GM18511 (cell line): ENCODE data around the gene TF.
"Not testable (repeated sequence)": the region's sequence is repeated elsewhere in the genome, so short reads cannot be mapped to it uniquely, and the experiment has no call there.

Experiments used
- ATAC-seq: cut with Tn5 transposase; IDR thresholded peaks from one replicate; pipeline ENCODE4 v1.9.1; 2021; ENCODE audit warnings: mild to moderate bottlenecking, moderate library complexity; ENCODE audit not compliant: unreplicated experiment

TF gene

DNA sequence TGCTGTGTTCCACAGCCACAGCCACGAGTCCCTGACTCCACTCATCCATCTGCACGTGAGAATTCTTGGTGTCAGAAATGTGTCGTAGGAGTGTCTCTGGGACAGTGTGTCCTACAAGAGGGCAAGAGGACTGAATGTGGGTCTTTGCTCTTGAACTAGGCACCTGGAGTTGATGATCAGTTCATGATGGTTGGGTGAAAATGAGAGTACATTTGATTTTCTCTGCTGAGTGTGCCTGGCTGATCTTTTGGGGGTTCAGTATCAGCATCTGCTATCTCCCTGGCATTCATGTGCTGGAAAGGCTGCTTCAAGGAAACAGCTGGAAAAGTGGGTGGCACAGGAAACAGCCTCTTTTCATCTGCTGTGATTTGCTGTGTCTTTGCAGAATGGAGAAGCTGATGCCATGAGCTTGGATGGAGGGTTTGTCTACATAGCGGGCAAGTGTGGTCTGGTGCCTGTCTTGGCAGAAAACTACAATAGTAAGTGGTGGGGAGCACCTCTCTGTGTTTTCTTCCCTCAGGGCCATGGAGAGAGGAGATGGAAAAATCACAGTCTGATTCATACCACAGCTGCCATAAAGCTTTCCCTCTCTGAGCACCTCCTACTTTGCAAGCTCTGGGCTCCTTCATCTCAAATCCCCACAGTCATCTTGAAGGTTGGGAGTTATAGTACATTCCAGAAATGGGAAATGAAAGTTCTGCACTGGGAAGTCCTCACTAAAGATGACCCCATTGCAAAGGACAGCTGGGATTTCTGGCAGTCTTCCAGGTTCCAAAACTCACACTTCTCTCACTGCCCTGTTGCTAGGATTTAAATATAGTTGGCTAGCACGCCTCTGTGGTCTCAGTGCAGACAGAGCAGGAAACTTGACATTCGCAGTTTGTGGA lies 17.8 kb downstream of the TF start:
- no peak for ATAC-seq

GRCh38 chr3:133765256-133765655 lies 19.1 kb downstream of the TF start:
- ATAC-seq, result no peak

DNA sequence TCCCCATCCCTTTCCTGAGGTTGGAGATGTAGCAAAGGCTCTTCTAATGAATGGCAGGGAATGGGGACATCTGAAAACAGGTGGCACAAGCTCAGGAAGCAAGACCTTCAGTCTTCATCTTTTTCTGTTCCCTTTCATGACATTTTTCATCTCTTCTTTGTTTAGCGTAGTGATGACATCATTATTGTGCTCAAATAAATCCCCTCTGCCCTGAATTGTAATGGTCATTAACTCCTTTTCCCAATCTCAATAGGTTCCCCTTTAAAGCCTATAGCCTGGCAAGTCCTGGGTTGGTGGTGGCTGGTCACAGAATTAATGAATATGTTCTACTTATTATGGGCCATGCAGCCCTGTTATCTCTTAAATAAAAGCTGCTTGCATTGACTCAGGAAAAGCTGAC lies 21.4 kb downstream of the TF start:
- ATAC-seq, result no peak

GRCh38 chr3:133769536-133769935 lies 23.3 kb downstream of the TF start:
- no peak for ATAC-seq

DNA sequence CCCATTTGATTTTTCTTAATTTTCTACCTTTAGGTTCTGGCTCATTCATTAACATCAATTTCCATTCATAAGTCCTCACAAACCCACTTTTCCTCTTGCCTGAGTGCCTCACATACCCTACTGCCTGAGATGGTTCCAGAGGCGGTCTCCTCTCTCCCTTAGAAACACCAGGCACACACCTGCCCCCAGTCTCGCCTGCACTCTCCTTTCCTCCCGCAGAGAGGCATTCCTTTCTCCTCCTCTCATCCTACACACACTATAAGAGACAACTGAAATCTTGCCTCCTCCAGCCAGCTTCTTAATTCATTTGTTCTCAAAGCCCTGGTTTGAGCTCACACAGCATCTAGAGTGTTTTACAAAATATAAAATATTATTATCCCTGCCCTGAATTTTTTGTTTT lies 27.5 kb downstream of the TF start:
- ATAC-seq, result no peak

DNA sequence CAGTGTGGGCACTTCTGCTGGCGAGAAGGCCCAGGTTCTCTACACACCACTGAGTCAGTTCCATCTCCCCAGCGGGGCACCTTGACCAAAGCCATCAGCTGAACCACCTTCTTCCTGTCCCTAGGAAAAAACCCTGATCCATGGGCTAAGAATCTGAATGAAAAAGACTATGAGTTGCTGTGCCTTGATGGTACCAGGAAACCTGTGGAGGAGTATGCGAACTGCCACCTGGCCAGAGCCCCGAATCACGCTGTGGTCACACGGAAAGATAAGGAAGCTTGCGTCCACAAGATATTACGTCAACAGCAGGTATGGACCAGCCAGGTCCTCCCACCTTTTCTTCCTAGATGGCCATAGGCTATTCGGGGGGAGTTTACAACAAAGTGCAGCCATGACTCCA lies 29.1 kb downstream of the TF start:
- ATAC-seq, result no peak

DNA sequence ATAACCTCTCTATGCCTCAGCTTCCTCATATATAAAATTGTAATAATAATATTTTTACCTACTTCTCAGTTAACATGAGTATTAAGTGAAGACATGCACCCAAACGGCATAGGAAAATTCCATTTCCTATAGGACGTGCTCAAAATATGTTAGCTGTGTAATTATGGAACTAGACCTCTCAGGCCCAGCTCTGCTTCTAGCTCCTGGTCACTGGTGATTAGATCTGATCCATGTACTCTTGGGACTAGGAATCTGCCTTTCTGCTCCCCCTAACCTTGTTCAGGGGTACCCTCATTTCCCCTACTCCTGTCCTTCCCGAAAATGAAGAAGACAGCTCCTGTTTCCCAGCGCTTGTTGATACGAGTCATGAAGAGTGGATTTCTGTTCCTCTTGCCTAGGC lies 29.6 kb downstream of the TF start:
- no peak for ATAC-seq

DNA sequence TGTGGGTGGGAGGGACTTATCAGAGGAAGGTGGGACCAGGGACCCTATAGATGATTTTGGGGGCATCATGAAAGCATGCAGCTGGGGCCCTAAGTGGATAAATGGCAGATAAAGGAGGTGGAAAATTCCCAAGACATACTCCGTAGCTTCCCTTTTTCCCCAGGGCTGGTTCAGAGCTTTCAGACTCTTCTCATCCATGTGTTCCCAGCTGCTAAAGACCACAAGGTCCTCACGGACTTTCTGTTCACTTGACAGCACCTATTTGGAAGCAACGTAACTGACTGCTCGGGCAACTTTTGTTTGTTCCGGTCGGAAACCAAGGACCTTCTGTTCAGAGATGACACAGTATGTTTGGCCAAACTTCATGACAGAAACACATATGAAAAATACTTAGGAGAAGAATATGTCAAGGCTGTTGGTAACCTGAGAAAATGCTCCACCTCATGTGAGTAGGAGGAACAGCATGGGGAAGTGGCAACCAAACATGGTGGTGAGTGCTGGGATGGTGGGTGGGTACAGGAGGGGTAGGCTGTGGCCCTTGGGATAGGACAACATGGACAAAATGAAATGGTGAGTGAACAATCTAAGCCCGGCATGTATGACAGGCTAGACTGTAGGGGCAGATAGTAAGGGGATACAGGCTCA lies 30.7 kb downstream of the TF start:
- ATAC-seq, result no peak

GRCh38 chr3:133777807-133778568 lies 31.8 kb downstream of the TF start:
- no peak for ATAC-seq

DNA sequence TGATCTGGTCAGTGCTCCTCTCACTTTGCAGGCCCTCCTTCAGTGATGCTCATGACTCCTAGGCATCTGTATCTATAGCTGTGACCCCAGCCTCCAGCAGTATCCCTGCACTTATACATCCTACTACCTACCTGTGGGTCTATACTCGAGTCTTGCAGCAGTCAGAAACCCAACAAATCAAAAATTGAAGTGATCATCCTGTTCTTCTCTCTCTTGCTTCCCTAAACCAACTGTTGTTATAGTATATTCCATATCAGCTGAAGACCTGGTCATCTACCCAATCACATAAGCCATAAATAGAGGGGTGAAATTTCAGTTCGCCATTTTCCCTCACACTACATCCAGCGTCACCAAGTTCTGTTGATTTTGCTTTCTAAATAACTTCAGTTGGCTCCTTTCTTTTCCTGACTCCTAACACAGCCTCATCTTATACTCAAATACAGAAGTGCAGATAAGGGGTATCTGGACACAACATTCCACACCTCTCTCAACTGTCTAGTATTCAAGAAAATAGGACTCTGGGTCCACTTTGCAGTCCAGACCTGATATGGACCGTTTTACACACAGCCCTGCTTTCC lies 33.5 kb downstream of the TF start:
- no peak for ATAC-seq

GRCh38 chr3:133780756-133781155 lies 34.6 kb downstream of the TF start:
- ATAC-seq, result not testable (repeated sequence)

GRCh38 chr3:133781570-133781969 lies 35.4 kb downstream of the TF start:
- no peak for ATAC-seq

DNA sequence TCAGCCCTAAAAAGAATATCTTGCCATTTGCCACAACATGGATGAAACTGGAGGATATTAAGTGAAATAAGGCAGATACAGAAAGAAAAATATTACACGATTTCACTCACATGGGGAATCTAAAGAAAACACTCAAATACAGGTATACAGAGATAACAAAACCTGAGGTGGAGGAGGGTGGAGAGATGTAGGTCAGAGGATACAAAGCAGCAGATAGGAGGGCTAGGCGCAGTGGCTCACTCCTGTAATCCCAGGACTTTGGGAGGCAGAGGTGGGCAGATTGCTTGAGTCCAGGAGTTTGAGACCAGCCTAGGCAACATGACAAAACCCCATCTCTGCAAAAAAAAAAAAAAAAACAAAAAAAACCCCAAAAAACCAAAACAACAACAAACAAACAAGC lies 36.3 kb downstream of the TF start:
- no peak for ATAC-seq

DNA sequence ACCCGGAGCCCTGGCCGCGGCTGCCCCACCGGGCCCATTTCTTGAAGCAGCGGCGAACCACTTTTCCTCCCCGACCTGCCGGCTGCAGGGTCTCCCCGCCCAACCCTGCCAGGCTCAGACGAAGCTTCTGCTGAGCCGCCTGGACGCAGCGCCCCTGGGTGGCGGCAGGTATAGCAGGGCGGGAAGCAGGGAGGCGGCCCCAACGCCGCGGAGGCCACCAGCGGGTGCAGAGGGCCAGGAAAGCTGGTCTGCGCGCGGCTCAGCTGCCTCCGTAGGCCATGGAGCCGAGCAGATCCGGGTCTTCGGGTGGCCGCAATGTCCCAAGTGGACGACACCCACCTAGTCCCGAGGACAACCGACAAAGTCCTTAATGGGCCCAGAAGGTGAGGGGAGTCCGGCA lies 37.6 kb downstream of the TF start:
- no peak for ATAC-seq

- no peak for ATAC-seq
These were observed 41.8 kb downstream of the TF start for GRCh38 chr3:133788024-133788423.

- ATAC-seq, result no peak
These were observed 46.1 kb downstream of the TF start for GRCh38 chr3:133792171-133792763.

DNA sequence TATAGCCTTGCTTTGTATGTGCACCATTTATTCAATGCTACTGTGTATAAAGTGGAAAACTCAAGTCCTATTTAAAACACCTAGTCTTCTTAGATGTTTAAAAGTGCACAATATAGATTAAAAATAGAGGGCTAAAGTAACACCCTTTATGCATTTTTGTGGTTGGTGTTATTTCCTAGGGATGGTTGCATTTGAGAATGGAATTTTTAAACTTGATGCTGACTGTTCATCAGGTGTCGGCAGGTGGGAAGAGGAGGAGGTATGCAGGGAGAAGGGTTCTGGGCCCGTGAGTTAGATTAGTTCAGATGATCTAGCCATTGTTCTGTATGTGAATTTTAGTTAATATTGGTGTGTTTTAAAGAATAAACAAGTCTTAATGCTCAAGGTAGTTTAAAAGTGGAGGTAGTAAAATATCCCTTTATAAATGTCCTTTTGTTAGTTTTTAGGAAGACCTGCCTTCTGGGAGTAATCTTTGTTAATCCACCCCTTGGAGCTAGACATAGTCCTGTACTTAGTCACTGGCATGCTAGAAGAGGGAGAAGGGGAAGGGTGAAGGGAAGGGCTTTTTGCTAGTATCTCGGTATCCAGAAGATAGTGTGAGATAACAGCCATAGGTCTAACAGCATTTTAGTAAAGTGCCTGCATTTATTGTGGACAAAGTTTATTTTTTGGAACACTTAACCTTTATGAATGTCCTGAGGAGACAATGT lies 51.4 kb downstream of the TF start:
- ATAC-seq, result no peak

DNA sequence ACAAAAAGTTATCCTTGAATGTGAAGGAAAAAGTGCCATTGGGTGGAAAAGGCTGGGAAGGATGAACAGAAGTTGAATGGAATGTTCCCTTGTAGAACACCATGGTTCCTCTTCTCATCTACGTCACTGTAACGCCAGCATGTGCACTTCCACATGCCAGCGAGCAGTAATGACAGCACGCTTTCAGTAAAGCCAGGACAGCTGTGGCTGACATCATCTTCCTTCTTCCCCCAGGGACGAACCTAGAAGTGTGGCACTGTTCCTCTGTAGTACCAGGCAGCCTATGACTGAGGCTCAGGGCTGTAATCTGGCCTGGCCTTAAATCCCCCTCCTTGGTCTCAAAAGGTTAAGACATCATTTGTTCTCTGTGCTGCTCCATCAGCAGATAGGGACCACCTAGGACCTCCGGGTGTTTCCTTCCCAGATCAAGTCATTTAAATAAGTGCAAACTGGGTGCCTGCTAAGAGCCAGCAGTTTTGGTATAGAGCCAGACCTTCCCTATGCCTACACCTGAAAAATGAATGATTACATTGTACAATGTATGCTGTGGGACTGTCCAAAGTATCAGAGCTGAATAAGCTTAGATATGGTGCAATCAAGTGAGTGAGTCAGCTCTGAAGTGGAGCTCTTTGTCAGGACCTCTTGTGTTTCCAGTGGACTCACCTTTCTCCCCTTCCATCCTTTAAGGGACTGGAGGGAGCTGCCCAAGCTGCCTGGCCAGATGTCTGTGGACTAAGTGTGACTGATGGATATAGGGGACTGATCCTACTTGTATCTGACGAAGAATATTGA lies 53.8 kb downstream of the TF start:
- no peak for ATAC-seq

DNA sequence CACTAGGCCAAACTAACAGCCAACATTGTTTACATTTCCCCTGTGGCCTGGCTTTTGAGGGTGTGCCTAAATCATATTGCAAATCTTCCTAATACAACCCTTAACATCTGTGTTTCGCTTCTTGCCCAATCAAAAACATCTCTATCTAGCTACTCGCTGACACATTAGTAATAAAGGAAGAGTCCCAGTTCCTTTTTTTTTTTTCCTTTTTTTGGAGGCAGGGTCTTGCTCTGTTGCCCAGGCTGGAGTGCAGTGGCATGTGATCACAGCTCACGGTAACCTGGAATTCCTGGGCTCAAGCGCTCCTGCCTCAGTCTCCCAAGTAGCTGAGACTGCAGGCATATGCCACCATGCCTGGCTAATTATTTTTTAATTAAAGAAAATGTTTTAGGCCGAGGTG lies 57.3 kb downstream of the TF start:
- ATAC-seq, result no peak

DNA sequence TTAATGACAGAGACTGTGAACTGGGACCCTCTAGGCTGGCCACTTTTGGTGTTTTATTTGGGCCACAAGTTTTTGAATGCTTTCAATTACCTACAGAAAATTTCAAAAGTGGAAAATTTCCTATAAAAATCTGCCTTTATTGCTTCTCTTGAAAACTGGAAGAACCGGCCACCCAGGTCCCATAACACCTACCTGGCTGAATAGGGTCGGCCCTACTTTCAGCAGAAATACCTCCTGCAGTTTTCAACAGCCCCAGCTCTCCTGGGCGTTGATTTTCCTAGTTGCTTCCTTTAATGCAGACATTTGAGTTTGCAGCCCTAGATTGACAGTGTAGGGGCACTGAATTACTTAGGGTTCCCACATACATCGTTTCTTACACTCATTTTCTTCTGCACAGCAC lies 58.7 kb downstream of the TF start:
- ATAC-seq, result no peak
